ENCODE measurements around the gene RASD2.

Gene RASD2

DNA sequence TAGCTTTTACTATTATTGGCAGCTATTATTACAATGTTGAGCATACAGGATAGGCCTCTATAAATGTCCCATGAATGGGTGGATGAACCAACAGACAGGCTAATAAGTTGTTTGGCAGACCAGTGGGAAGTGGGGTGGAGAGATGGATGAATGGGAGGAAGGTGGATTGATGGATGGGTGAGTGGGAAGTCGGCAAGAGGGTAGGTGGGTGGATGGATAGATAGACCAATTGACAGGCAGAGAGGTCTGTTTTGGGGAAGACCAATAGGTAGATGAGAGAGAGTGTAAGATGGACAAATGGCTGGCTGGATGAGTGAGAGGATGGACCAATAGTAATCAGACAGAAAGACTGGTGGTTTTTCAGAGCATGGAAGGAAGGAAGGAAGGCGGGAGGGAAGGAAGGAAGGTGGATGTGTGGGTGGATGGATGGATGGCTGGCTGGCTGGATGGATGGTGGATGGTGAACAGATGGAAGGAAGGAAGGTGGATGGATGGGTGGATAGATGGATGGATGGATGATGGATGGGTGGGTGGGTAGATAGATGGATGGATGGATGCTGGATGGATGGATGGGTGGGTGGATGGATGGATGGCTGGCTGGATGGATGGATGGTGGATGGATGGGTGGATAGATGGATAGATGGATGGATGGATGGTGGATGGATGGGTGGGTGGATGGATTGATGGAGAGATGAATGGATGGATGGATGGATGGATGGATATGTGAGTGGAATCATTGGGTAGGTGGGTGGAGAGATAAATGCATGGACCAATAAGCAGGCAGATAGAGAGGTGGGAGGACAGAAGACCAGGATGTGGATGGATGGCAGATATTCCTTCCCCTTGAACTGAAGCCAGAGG, 37.4 kb downstream of the RASD2 start:
- no peak overlapping the region for H3K27ac ChIP-seq
- no peak overlapping the region for H3K4me3 ChIP-seq
- H3K36me3 ChIP-seq (ENCODE audit: insufficient read depth, low read length) = no peaks in the 10 kb centered on the region
- TF ChIP-seq POLR2AphosphoS5 (IDR thresholded peaks at IDR 0.05; ENCODE audit: borderline replicate concordance, low read depth, low read length) = no peak
- TF ChIP-seq EZH2 (IDR thresholded peaks at IDR 0.05) = no peak
- no peak for TF ChIP-seq FOXP2 (optimal IDR thresholded peaks at IDR 0.05; ENCODE audit: control extremely low read depth, extremely low read length, insufficient read depth)
- DNase-seq (ENCODE audit: low read depth, low spot score) = no peak
- no peak overlapping the region for H3K9ac ChIP-seq (ENCODE audit: insufficient read length)
- H3K9me3 ChIP-seq (ENCODE audit: low read depth, low read length) = no peaks in the 10 kb centered on the region

DNA sequence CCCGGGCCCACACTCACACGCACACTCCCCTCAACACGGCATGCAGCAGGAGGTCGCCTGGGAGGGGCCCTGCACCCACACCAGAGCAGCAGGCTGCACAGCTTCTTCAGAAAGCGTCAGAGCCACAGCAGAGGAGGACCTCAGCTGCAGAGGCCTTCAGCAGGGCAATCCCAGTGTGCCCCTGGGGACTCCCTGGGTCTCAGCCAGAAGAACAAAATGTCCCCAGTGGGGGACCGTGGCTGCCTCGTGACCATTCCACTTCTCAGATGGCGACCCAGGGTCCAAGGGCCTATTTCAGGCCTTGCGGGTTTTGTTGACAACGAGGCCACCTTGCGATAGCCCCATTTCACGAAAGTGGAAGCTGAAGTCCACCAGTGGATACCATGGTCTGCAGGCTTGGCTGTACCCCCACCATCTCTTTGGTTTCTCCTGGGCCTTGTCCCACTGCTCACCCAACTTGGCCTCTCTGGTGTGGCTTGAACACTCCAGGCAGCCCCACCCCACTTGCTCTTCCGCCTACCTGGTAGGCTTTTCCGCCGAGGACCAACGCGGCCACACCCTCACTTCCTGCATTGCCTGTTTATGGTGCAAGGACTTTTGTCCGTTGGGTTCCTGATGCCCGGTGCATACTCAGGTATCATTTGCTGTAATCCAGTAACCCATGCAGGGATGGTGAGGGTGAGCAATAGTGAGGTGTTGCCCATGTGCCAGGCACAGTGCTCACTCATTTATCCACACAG, 38.4 kb downstream of the RASD2 start:
- DNase-seq (ENCODE audit: low read depth, low spot score) = no peak
- no peaks in the 10 kb centered on the region for H3K9me3 ChIP-seq (ENCODE audit: low read depth, low read length)

DNA sequence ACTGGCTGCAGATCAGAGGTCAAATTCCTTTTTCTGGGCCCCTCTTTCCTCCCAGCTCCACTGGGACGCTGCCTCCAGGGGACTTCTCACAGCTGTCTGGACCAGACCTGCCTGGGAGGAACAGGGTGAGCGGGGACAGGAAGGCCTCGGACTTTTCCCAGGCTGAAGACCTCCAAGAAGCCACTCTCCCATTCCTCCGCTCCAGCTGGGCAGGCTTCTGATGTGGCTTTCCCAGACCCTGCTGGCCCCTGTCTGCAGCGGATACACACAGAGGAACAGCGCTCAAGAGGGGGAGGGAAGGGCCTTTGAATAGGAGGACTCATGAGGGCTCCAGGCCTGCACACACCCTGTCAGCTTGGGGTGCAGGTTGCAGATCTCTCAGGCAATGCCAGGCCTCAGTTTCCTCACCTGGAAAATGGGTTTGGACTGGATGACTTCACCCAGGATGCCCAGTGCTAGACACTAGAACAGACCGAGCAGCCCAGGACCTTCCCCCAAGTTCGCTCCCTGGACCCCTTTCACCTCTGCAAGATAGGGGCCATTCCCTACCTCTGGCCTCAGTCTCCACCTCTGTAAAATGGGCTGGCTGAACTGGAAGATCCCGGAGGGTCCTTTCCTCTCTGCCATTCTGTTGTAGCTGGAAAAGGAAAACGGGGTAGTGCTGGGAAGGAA, 39.9 kb downstream of the RASD2 start:
- Histone ChIP-seq H3K27ac (no peak overlapping the region), H3K36me3 (ENCODE audit: insufficient read depth, low read length) (no peaks in the 10 kb centered on the region), H3K9ac (ENCODE audit: insufficient read length) (no peak overlapping the region), H3K4me3 (no peak overlapping the region), H3K9me3 (ENCODE audit: low read depth, low read length) (no peaks in the 10 kb centered on the region)
- TF ChIP-seq EZH2 (IDR thresholded peaks at IDR 0.05) (no peak), POLR2AphosphoS5 (IDR thresholded peaks at IDR 0.05; ENCODE audit: borderline replicate concordance, low read depth, low read length) (no peak), FOXP2 (optimal IDR thresholded peaks at IDR 0.05; ENCODE audit: control extremely low read depth, extremely low read length, insufficient read depth) (no peak)
- no peak for DNase-seq (ENCODE audit: low read depth, low spot score)

More for the DNA sequence above, 38.4 kb downstream of the RASD2 start:
- Histone ChIP-seq H3K9ac (ENCODE audit: insufficient read length) (no peak overlapping the region), H3K36me3 (ENCODE audit: insufficient read depth, low read length) (no peaks in the 10 kb centered on the region), H3K27ac (no peak overlapping the region), H3K4me3 (no peak overlapping the region)
- no peak for TF ChIP-seq EZH2 (IDR thresholded peaks at IDR 0.05)
- no peak for TF ChIP-seq FOXP2 (optimal IDR thresholded peaks at IDR 0.05; ENCODE audit: control extremely low read depth, extremely low read length, insufficient read depth)
- no peak for TF ChIP-seq POLR2AphosphoS5 (IDR thresholded peaks at IDR 0.05; ENCODE audit: borderline replicate concordance, low read depth, low read length)

DNA sequence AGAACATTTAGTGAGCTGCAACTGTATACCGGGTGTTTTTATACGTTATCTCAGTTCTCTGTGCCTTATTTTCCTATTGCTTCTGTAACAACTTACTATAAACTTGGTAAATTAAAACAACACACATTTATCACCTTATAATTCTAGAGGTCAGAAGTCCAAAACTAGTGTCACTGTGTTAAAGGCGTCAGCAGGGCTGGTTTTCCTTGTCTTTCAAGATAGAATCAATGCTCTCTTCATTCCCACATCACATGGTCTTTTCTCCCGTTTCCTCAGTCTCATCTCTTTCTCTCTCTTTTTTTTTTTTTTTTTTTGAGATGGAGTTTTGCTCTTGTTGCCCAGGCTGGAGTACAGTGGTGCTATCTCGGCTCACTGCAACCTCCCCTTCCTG, 40.4 kb downstream of the RASD2 start:
- H3K9ac ChIP-seq (ENCODE audit: insufficient read length) = no peak overlapping the region
- DNase-seq (ENCODE audit: low read depth, low spot score) = no peak
- no peak overlapping the region for H3K27ac ChIP-seq
- no peaks in the 10 kb centered on the region for H3K36me3 ChIP-seq (ENCODE audit: insufficient read depth, low read length)
- H3K4me3 ChIP-seq = no peak overlapping the region
- no peaks in the 10 kb centered on the region for H3K9me3 ChIP-seq (ENCODE audit: low read depth, low read length)
- TF ChIP-seq FOXP2 (optimal IDR thresholded peaks at IDR 0.05; ENCODE audit: control extremely low read depth, extremely low read length, insufficient read depth) (no peak), POLR2AphosphoS5 (IDR thresholded peaks at IDR 0.05; ENCODE audit: borderline replicate concordance, low read depth, low read length) (no peak), EZH2 (IDR thresholded peaks at IDR 0.05) (no peak)

DNA sequence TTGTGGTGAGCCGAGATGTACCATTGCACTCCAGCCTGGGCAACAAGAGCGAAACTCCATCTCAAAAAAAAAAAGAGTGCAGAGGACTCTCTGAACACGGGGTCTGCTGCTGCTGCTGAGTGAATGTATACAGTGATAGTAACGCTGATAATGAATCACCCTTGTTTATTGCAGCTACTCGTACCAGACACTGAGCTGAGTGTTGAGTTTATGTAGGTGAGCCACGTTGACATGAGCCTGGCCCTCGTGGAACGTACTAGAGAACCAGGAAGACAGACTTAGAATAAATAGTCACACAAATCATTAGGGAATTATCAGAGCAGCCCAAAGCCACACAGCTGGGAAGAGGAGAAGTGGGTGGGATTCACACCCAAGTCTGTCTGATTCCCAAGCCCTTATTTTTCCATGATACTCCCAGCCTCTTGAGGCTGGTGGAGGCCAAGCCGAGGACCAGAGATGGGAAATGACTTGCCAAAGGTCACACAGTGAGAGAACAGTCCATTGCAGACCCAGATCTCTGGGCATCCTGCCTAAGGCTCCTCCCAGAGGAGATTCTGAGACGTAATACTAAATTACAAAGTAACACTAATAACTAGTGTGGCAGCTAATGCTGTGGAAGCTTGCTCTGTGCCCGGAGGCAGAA, 41.7 kb downstream of the RASD2 start:
- no peak for DNase-seq (ENCODE audit: low read depth, low spot score)
- no peak for TF ChIP-seq EZH2 (IDR thresholded peaks at IDR 0.05)
- TF ChIP-seq FOXP2 (optimal IDR thresholded peaks at IDR 0.05; ENCODE audit: control extremely low read depth, extremely low read length, insufficient read depth) = no peak
- TF ChIP-seq POLR2AphosphoS5 (IDR thresholded peaks at IDR 0.05; ENCODE audit: borderline replicate concordance, low read depth, low read length) = no peak

DNA sequence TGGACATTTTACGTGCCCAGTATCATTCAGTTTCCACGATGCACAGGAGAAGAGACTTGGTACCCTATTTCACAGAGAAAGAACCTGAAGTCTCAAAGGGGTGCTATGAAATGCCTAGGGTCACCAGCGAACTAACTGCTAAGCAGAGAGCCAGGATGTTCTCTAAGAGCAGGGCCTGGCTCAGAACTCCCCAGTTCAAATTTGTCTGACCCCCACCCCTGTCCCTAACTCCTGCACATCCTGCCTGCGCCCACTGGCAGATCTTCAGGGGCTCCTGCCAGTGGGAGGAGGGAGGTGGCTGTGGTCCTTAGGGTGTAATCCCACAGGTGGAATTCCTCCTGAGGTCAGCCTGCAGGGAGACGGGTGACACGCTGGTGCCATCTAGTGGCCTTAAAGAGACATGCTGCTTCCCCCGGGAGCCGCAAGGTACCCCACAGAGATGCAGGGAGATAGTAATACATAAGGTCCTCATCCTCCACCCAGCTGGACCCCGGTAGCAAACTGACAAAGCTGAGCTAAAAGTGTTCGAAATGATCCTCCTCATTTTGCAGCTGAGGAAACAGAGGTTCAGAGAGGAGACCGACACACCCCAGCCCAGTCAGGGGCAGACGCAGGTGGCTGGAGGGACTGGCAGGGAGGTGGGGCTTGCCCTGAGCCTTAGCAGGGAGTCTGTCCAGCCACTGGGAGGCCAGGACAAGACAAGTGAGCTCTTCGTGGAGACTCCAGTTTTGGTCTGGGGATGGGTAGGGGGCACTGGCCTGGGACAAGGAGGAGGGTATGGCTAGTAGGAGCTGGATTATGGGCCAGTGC, 42.4 kb downstream of the RASD2 start:
- no peaks in the 10 kb centered on the region for H3K36me3 ChIP-seq (ENCODE audit: insufficient read depth, low read length)
- DNase-seq (ENCODE audit: low read depth, low spot score) = no peak
- H3K9me3 ChIP-seq (ENCODE audit: low read depth, low read length) = no peaks in the 10 kb centered on the region
- no peak overlapping the region for H3K9ac ChIP-seq (ENCODE audit: insufficient read length)
- H3K4me3 ChIP-seq = no peak overlapping the region
- TF ChIP-seq EZH2 (IDR thresholded peaks at IDR 0.05) = no peak
- no peak for TF ChIP-seq FOXP2 (optimal IDR thresholded peaks at IDR 0.05; ENCODE audit: control extremely low read depth, extremely low read length, insufficient read depth)
- TF ChIP-seq POLR2AphosphoS5 (IDR thresholded peaks at IDR 0.05; ENCODE audit: borderline replicate concordance, low read depth, low read length) = no peak
- H3K27ac ChIP-seq = no peak overlapping the region

More for the DNA sequence above, 41.7 kb downstream of the RASD2 start:
- no peak overlapping the region for H3K4me3 ChIP-seq
- H3K9ac ChIP-seq (ENCODE audit: insufficient read length) = no peak overlapping the region
- H3K36me3 ChIP-seq (ENCODE audit: insufficient read depth, low read length) = no peaks in the 10 kb centered on the region
- H3K27ac ChIP-seq = no peak overlapping the region
- H3K9me3 ChIP-seq (ENCODE audit: low read depth, low read length) = no peaks in the 10 kb centered on the region

DNA sequence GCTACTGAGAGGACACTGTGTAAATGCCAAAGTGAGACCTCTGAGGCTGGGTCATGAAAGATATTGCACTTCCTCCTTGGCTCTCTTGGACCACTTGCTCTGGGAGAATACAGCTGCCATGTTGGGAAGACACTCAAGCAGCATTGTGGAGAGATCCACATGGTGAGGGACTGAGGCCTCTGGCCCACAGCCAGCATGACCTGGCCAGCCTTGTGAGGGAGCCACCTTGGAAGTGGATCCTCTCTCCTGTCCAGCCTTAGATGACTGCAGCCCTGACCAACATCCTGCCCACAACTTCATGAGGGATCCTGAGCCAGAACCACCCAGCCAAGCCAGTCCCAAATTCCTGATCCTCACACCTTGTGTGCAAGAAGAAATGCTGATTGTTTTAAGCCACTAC, 46.1 kb downstream of the RASD2 start:
- Histone ChIP-seq H3K36me3 (ENCODE audit: insufficient read depth, low read length) (no peaks in the 10 kb centered on the region), H3K4me3 (no peak overlapping the region), H3K9me3 (ENCODE audit: low read depth, low read length) (no peaks in the 10 kb centered on the region), H3K27ac (no peak overlapping the region), H3K9ac (ENCODE audit: insufficient read length) (no peak overlapping the region)
- no peak for DNase-seq (ENCODE audit: low read depth, low spot score)
- no peak for TF ChIP-seq EZH2 (IDR thresholded peaks at IDR 0.05)
- no peak for TF ChIP-seq FOXP2 (optimal IDR thresholded peaks at IDR 0.05; ENCODE audit: control extremely low read depth, extremely low read length, insufficient read depth)
- TF ChIP-seq POLR2AphosphoS5 (IDR thresholded peaks at IDR 0.05; ENCODE audit: borderline replicate concordance, low read depth, low read length) = no peak

Data from SK-N-MC (cell line).